GM12872 (cell line): ENCODE measurements around the gene CHRDL2.

ENCODE experiments used
- CTCF ChIP-seq: IDR thresholded peaks from 3 replicates; pipeline ENCODE4 v1.5.1; 2011; ENCODE audit warnings: low read depth, mild to moderate bottlenecking, low read length, moderate library complexity; ENCODE audit not compliant: insufficient read depth

The CHRDL2 gene

GRCh38 chr11:74685905-74686304, 45.3 kb downstream of the CHRDL2 start:
- no peak for TF ChIP-seq CTCF

GRCh38 chr11:74685338-74685737, 45.9 kb downstream of the CHRDL2 start:
- TF ChIP-seq CTCF, result no peak

GRCh38 chr11:74684661-74685060, 46.6 kb downstream of the CHRDL2 start:
- no peak for TF ChIP-seq CTCF

- TF ChIP-seq CTCF, result no peak
These were observed 47.2 kb downstream of the CHRDL2 start for GRCh38 chr11:74683941-74684481.

- TF ChIP-seq CTCF, result no peak
These were observed 47.9 kb downstream of the CHRDL2 start for GRCh38 chr11:74683279-74683871.

- TF ChIP-seq CTCF, result no peak
These were observed 48.4 kb downstream of the CHRDL2 start for GRCh38 chr11:74682731-74683278.

GRCh38 chr11:74681686-74682651, 49.3 kb downstream of the CHRDL2 start:
- TF ChIP-seq CTCF, result no peak
